Endothelial cell of umbilical vein (primary cell): ENCODE data around the gene SLC24A3. TPM values are rescaled to one million over a fixed set of nuclear protein-coding genes. Genes with fewer than 3 reads are reported as not detected.

Experiments
- BruUV-seq: library from RNA; stranded (reverse); fragments of 400-500 nt; replicated peaks from 2 replicates; lab custom pipeline; 2021; lab: Mats Ljungman, UMichigan
- CTCF ChIA-PET: fragments of 300-600, 350-600 bp; sonication (Branson Sonifier 250); formaldehyde crosslinking; loops from one replicate; lab custom pipeline; 2021; ENCODE audit warnings: antibody characterized with exemption, inconsistent platforms; lab: Charles Lee
- POLR2A ChIA-PET: fragments of 300-600, 350-600 bp; sonication (Branson Sonifier 250); formaldehyde crosslinking; loops from one replicate; lab custom pipeline; 2021; ENCODE audit warnings: antibody characterized with exemption, inconsistent platforms; lab: Charles Lee
- DNase-seq: peaks from one replicate; pipeline ENCODE4 v3.0.0-alpha.2; 2011; ENCODE audit warnings: low read depth, low spot score
- FAIRE-seq: peaks from 2 replicates; lab custom pipeline; 2011; peaks lifted over from hg19 to GRCh38; lab: Jason Lieb, UNC
- H2AFZ ChIP-seq: 2 replicates; pipeline ENCODE4 v1.6.0; 2012; ENCODE audit warnings: low read depth, low read length, control low read depth, inconsistent platforms
- H3K27ac ChIP-seq: 2 replicates; pipeline ENCODE4 v1.5.1; 2011; ENCODE audit warnings: low read depth, mild to moderate bottlenecking, control low read depth, low read length, moderate library complexity; ENCODE audit not compliant: insufficient read depth
- H3K27me3 ChIP-seq, 2 experiments: 2 replicates each; pipeline versions ENCODE4 v1.6.0 to v1.6.1; 2011; ENCODE audit warnings: low read length in 2 of 2, mixed read lengths in 1 of 2; ENCODE audit not compliant: control insufficient read depth in 2 of 2, insufficient read depth in 2 of 2
- H3K36me3 ChIP-seq, 2 experiments: 2 replicates in 1 of 2; 3 replicates in 1 of 2; pipeline ENCODE4 v1.5.1; 2011; ENCODE audit warnings: low read length in 2 of 2, mild to moderate bottlenecking in 1 of 2, moderate library complexity in 1 of 2; ENCODE audit not compliant: control insufficient read depth in 2 of 2, insufficient read depth in 2 of 2; ENCODE audit errors: extremely low read depth in 1 of 2
- H3K4me1 ChIP-seq: 3 replicates; pipeline ENCODE4 v1.5.1; 2011; ENCODE audit warnings: mild to moderate bottlenecking, low read length; ENCODE audit not compliant: control insufficient read depth, insufficient read depth; ENCODE audit errors: extremely low read depth
- H3K4me2 ChIP-seq: 2 replicates; pipeline ENCODE4 v1.6.1; 2011; ENCODE audit warnings: low read length, control low read depth, mixed read lengths; ENCODE audit not compliant: insufficient read depth
- H3K4me3 ChIP-seq, 3 experiments: fragments of 200-600 bp in 1 of 3; sonication (generic), shearing (Covaris generic) in 1 of 3; replicated peaks in 1 of 3; 2 replicates each; pipeline ENCODE4 v1.5.1; 2011 to 2016; ENCODE audit warnings: control low read depth in 3 of 3, low read length in 3 of 3, mild to moderate bottlenecking in 2 of 3, inconsistent platforms in 1 of 3, low read depth in 1 of 3, moderate library complexity in 1 of 3; ENCODE audit not compliant: insufficient read depth in 1 of 3
- H3K79me2 ChIP-seq: 2 replicates; pipeline ENCODE4 v1.6.0; 2012; ENCODE audit warnings: low read length, inconsistent platforms; ENCODE audit not compliant: control insufficient read depth, insufficient read depth
- H3K9ac ChIP-seq: replicated peaks from 2 replicates; pipeline ENCODE3; 2011; ENCODE audit warnings: low read length, control low read depth; ENCODE audit not compliant: insufficient read depth; ENCODE audit errors: extremely low read depth
- H3K9me1 ChIP-seq: replicated peaks from 3 replicates; pipeline ENCODE4 v1.6.0; 2011; ENCODE audit warnings: mild to moderate bottlenecking, low read length; ENCODE audit not compliant: control insufficient read depth, insufficient read depth; ENCODE audit errors: extremely low read depth
- H3K9me3 ChIP-seq: replicated peaks from 2 replicates; pipeline ENCODE4 v1.5.1; 2012; ENCODE audit warnings: low read length, inconsistent platforms; ENCODE audit not compliant: control insufficient read depth, insufficient read depth
- H4K20me1 ChIP-seq: replicated peaks from 2 replicates; pipeline ENCODE3; 2011; ENCODE audit warnings: mild to moderate bottlenecking, low read length; ENCODE audit not compliant: control insufficient read depth, insufficient read depth; ENCODE audit errors: extremely low read depth
- CTCF ChIP-seq, 2 donors: IDR thresholded peaks; 1 replicate in 1 of 2; 2 replicates in 1 of 2; pipeline ENCODE4 v1.5.1; 2011; ENCODE audit warnings: low read length in 2 of 2, mild to moderate bottlenecking in 2 of 2, moderate library complexity in 2 of 2, control low read depth in 1 of 2, inconsistent platforms in 1 of 2, low read depth in 1 of 2; ENCODE audit not compliant: insufficient read depth in 1 of 2; ENCODE audit errors: extremely low read depth in 1 of 2
- EZH2 ChIP-seq: IDR thresholded peaks from 2 replicates; pipeline ENCODE4 v1.6.1; 2012; ENCODE audit warnings: borderline replicate concordance, low read depth, mild to moderate bottlenecking, moderate library complexity, low read length, inconsistent platforms; ENCODE audit not compliant: severe bottlenecking
- FOS ChIP-seq: IDR thresholded peaks from 2 replicates; pipeline ENCODE4 v1.6.1; 2011; ENCODE audit warnings: mild to moderate bottlenecking, low read length, moderate library complexity, borderline replicate concordance; ENCODE audit not compliant: insufficient read depth
- GATA2 ChIP-seq: IDR thresholded peaks from 2 replicates; pipeline ENCODE4 v1.7.0; 2011; ENCODE audit warnings: low read depth, mild to moderate bottlenecking, moderate library complexity, mixed read lengths, low read length; ENCODE audit not compliant: insufficient read length, insufficient read depth
- JUN ChIP-seq: IDR thresholded peaks from 2 replicates; pipeline ENCODE4 v1.6.1; 2011; ENCODE audit warnings: borderline replicate concordance, low read depth; ENCODE audit not compliant: insufficient read length, insufficient read depth
- MAX ChIP-seq: IDR thresholded peaks from 2 replicates; pipeline ENCODE4 v1.6.1; 2011; ENCODE audit not compliant: insufficient read depth, insufficient read length
- MYC ChIP-seq: IDR thresholded peaks from one replicate; pipeline ENCODE4 v1.6.1; 2011; ENCODE audit warnings: mild to moderate bottlenecking, low read depth, low read length
- POLR2A ChIP-seq: IDR thresholded peaks from 2 replicates; pipeline ENCODE4 v1.6.1; 2012; ENCODE audit warnings: low read depth, mild to moderate bottlenecking, control low read depth, low read length
- POLR2AphosphoS5 ChIP-seq: IDR thresholded peaks from 2 replicates; pipeline ENCODE4 v1.6.1; 2012; ENCODE audit warnings: low read depth, mild to moderate bottlenecking, control low read depth, low read length, moderate library complexity; ENCODE audit not compliant: insufficient read depth
- dilution Hi-C: fragments of 300-500 bp; cut with MboI; formaldehyde crosslinking; loops from one replicate; pipeline ENCODE4 v1.15.0; 2019; ENCODE audit warnings: low sequenced_read_pairs; ENCODE audit not compliant: extremely low pct_ligation_motif_present
- intact Hi-C: fragments of 100-400 bp; cut with micrococcal nuclease; formaldehyde crosslinking; loops from one replicate; pipeline ENCODE4 v1.10.0; 2022
- polyA plus RNA-seq, 4 experiments: library from polyadenylated mRNA; depleted of rRNA in 3 of 4; stranded (reverse) in 3 of 4; unstranded in 1 of 4; fragments of >200 nt; gene quantifications; 2 replicates each; pipeline versions ENCODE4 v1.2.1 to v1.2.3, GENCODE V29; 2011 to 2012; ENCODE audit warnings: missing spikeins in 1 of 4
- total RNA-seq: library from RNA; stranded (reverse); gene quantifications from 2 replicates; pipeline ENCODE4 v1.2.3, GENCODE V29; 2021

The SLC24A3 gene
- total and polyA plus RNA-seq, 2 donors (not counting 3 experiments of a cell fraction or from before 2014, with no cell fraction given): not detected

GRCh38 chr20:19361790-19362189 is 149.3 kb downstream of the SLC24A3 start:
- Histone ChIP-seq H3K4me3 (no peak overlapping the region), H3K4me1 (no peaks in the 10 kb centered on the region), H4K20me1 (no peaks in the 10 kb centered on the region), H3K9me3 (no peaks in the 10 kb centered on the region), H3K79me2 (no peaks in the 10 kb centered on the region), H2AFZ (no peak overlapping the region), H3K4me2 (no peak overlapping the region), H3K9me1 (no peaks in the 10 kb centered on the region), H3K36me3 (no peaks in the 10 kb centered on the region), H3K27ac (no peak overlapping the region), H3K27me3 (no peaks in the 10 kb centered on the region), H3K9ac (no peak overlapping the region)
- FAIRE-seq (no peak), DNase-seq (no peak)
- dilution Hi-C loops: no loop called here
- intact Hi-C loops: no loop called here
- ChIA-PET CTCF (no interaction called here), POLR2A (no interaction called here)
- BruUV-seq: no TSS peak
- TF ChIP-seq EZH2 (no peak), GATA2 (no peak), CTCF (IDR thresholded peaks at IDR 0.05; ENCODE audit: extremely low read depth in 1 of 2, insufficient read depth in 1 of 2, low read depth in 1 of 2, low read length in 2 of 2) (no peak), MAX (no peak), POLR2AphosphoS5 (no peak), MYC (no peak), JUN (no peak), FOS (no peak), POLR2A (no peak)
